Trophoblast cell (in vitro differentiated cells and primary cell): ENCODE measurements around the gene LRIG1.

Experiments
- DNase-seq, 2 donors: peaks; one replicate each; pipeline ENCODE4 v3.0.0-alpha.2; 2016
- H2AFZ ChIP-seq: 2 replicates; pipeline ENCODE4 v1.6.1; 2013; ENCODE audit warnings: low read length, moderate library complexity, mild to moderate bottlenecking; ENCODE audit not compliant: insufficient read depth, poor library complexity
- H2AK5ac ChIP-seq: 2 replicates; pipeline ENCODE4 v1.6.1; 2013; ENCODE audit warnings: mild to moderate bottlenecking, low read length
- H2BK120ac ChIP-seq: 2 replicates; pipeline ENCODE4 v1.6.1; 2013; ENCODE audit warnings: low read length, mild to moderate bottlenecking, moderate library complexity; ENCODE audit not compliant: insufficient read depth, poor library complexity
- H2BK12ac ChIP-seq: 2 replicates; pipeline ENCODE4 v1.6.1; 2013; ENCODE audit warnings: mild to moderate bottlenecking, low read length, moderate library complexity
- H2BK5ac ChIP-seq: 2 replicates; pipeline ENCODE4 v1.6.1; 2013; ENCODE audit warnings: low read length, low read depth, moderate library complexity, mild to moderate bottlenecking; ENCODE audit not compliant: poor library complexity
- H3K14ac ChIP-seq: 2 replicates; pipeline ENCODE4 v1.6.1; 2013; ENCODE audit warnings: mild to moderate bottlenecking, low read length
- H3K18ac ChIP-seq: 2 replicates; pipeline ENCODE4 v1.6.1; 2013; ENCODE audit warnings: mild to moderate bottlenecking, low read length
- H3K23ac ChIP-seq: 2 replicates; pipeline ENCODE4 v1.6.1; 2013; ENCODE audit warnings: low read length
- H3K27ac ChIP-seq: 2 replicates; pipeline ENCODE4 v1.5.1; 2013; ENCODE audit warnings: low read depth, mild to moderate bottlenecking, inconsistent platforms, low read length, moderate library complexity
- H3K27me3 ChIP-seq: 2 replicates; pipeline ENCODE4 v1.6.1; 2013; ENCODE audit warnings: inconsistent platforms, mild to moderate bottlenecking, low read length, moderate library complexity; ENCODE audit not compliant: insufficient read depth
- H3K36me3 ChIP-seq, 2 experiments: 1 replicate in 1 of 2; 2 replicates in 1 of 2; pipeline ENCODE4 v1.6.1; 2013; ENCODE audit warnings: low read length in 2 of 2, mild to moderate bottlenecking in 2 of 2, moderate library complexity in 1 of 2; ENCODE audit not compliant: insufficient read depth in 2 of 2, control insufficient read depth in 1 of 2
- H3K4ac ChIP-seq: 2 replicates; pipeline ENCODE4 v1.6.1; 2013; ENCODE audit warnings: low read depth, mild to moderate bottlenecking, low read length, moderate library complexity
- H3K4me1 ChIP-seq, 2 experiments: 1 replicate in 1 of 2; 2 replicates in 1 of 2; pipeline ENCODE4 v1.6.1; 2013; ENCODE audit warnings: low read length in 2 of 2, mild to moderate bottlenecking in 2 of 2, moderate library complexity in 1 of 2; ENCODE audit not compliant: insufficient read depth in 2 of 2, control insufficient read depth in 1 of 2
- H3K4me2 ChIP-seq: 2 replicates; pipeline ENCODE4 v1.6.1; 2013; ENCODE audit warnings: inconsistent platforms, mild to moderate bottlenecking, low read length, moderate library complexity
- H3K4me3 ChIP-seq: 2 replicates; pipeline ENCODE4 v1.5.1; 2013; ENCODE audit warnings: mild to moderate bottlenecking, low read depth, low read length, inconsistent platforms
- H3K79me1 ChIP-seq: one replicate; pipeline ENCODE4 v1.6.1; 2013; ENCODE audit warnings: low read length
- H3K79me2 ChIP-seq: 2 replicates; pipeline ENCODE4 v1.6.1; 2013; ENCODE audit warnings: low read length, mild to moderate bottlenecking; ENCODE audit not compliant: control insufficient read depth, insufficient read depth, poor library complexity
- H3K9ac ChIP-seq: 2 replicates; pipeline ENCODE4 v1.6.1; 2013; ENCODE audit warnings: mild to moderate bottlenecking, low read length
- H3K9me3 ChIP-seq: 2 replicates; pipeline ENCODE4 v1.6.1; 2013; ENCODE audit warnings: low read depth, mild to moderate bottlenecking, control low read depth, inconsistent platforms, low read length; ENCODE audit not compliant: insufficient read depth
- H4K12ac ChIP-seq: 2 replicates; pipeline ENCODE4 v1.6.1; 2013; ENCODE audit warnings: low read depth, mild to moderate bottlenecking, low read length, moderate library complexity
- H4K8ac ChIP-seq: 2 replicates; pipeline ENCODE4 v1.6.1; 2013; ENCODE audit warnings: low read depth, mild to moderate bottlenecking, low read length, moderate library complexity
- H4K91ac ChIP-seq: one replicate; pipeline ENCODE4 v1.6.1; 2013; ENCODE audit warnings: low read depth, mild to moderate bottlenecking, low read length, moderate library complexity
- WGBS: extraction: QIAGEN DNeasy Blood & Tissue Kit; methylation state at CpG from one replicate; pipeline ENCODE4 v1.1.7; 2013; ENCODE audit warnings: missing lambda C conversion rate; ENCODE audit not compliant: insufficient read length, insufficient coverage; ENCODE audit errors: extremely low coverage; 5-methylcytosine and 5-hydroxymethylcytosine counted together

The LRIG1 gene

DNA sequence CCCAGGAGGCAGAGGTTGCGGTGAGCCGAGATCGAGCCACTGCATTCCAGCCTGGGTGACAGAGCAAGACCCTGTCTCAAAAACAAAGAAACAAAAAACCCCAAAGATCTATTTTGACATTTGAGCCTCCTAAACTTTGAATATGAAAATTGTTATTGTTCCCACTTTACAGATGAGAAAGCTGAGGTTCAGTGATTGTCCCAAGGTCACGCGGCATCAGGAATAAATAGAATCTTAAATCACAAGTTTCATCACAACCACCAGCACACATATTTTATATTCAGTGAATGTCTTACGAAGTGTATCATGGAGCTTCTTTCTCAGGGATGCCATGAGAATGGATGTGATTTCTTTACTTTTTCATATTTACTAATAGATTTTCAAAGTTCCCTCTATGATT is 5.3 kb upstream of the LRIG1 start:
- Histone ChIP-seq H2BK5ac (no peak overlapping the region), H2BK12ac (no peak overlapping the region), H3K9ac (no peak overlapping the region), H3K9me3 (no peaks in the 10 kb centered on the region), H3K4me1 (peaks cover 0 to 2% of the 10 kb centered on the region in 2 experiments), H4K8ac (no peak overlapping the region), H2AK5ac (no peak overlapping the region), H3K4me3 (no peak overlapping the region), H3K27ac (no peak overlapping the region), H2BK120ac (no peak overlapping the region), H3K79me1 (no peaks in the 10 kb centered on the region), H4K12ac (no peak overlapping the region), H3K4me2 (no peak overlapping the region), H3K23ac (no peak overlapping the region), H3K36me3 (no peaks in the 10 kb centered on the region), H2AFZ (no peak overlapping the region), H3K4ac (no peak overlapping the region), H3K79me2 (no peaks in the 10 kb centered on the region), H3K18ac (no peak overlapping the region), H3K27me3 (no peaks in the 10 kb centered on the region), H3K14ac (no peak overlapping the region), H4K91ac (no peak overlapping the region)
- WGBS, result no CpG with 5 or more reads among the region's 6 CpGs
- DNase-seq, result no peak

DNA sequence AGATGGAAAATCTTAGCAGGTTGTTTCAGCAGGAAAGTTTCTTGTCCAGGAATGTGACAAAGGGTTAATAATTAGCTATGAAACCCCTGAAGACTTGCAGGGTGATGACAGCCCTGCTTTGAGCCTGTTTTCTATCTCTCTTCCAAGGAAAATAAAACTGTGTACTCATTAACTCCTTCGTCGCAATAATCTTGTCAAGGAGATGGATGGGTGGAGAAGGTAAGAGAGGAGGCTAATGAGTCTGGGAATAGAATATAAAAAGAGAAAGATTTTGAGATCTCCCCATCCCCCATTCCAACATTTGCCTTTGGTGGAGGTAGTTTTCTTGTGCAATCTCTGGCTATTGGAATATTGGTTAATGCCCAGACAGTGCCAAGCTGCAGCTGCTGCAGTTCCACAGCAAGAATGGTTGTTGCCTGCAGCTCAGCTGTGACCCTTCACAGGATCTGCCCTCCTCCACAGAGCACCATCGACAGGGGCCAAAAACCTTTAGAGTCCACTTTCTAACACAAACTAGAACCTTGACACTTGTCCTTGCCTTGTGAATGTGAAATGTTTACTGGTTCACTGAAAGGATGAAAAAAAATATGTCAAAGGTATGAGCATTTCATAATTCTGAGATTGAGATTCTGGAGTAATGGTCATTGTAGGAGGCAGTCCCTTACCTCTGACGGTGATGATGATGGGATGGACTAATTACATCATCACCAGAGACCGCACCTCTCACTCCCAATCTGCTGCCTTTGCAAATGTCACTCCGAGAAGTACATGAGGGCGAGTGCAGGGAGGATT is 4.2 kb upstream of the LRIG1 start:
- no peaks in the 10 kb centered on the region for H3K36me3 ChIP-seq
- H3K79me1 ChIP-seq, result peaks cover 1% of the 10 kb centered on the region
- no peak overlapping the region for H2AK5ac ChIP-seq

DNA sequence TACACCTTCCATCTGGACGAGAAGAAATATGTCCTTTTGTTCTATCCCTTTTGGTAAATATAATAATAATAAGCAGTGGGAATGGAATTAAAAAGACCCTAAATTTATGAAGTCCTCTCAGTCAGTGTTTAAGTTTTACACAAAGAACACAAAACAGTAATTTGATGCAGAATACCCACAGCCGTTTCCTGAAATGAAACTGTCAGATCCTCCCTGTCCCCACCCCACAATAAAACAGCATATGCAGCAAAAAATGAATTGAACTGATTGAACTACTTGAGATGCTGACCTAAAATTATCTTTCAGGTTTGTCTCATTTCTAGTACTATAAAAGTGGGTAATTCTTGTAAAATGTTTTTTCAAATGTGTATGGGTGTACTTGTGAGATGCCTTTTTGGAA is 2.2 kb upstream of the LRIG1 start:
- no peak for DNase-seq
- Histone ChIP-seq H3K14ac (no peak overlapping the region), H3K4ac (no peak overlapping the region), H3K36me3 (no peaks in the 10 kb centered on the region), H3K4me3 (no peak overlapping the region), H3K18ac (no peak overlapping the region), H2AFZ (no peak overlapping the region), H2BK5ac (no peak overlapping the region), H3K4me1 (peaks cover 6 to 9% of the 10 kb centered on the region in 2 experiments), H3K79me2 (no peaks in the 10 kb centered on the region), H3K4me2 (no peak overlapping the region), H3K9ac (no peak overlapping the region), H3K27me3 (peaks cover 13% of the 10 kb centered on the region), H3K9me3 (no peaks in the 10 kb centered on the region), H4K91ac (no peak overlapping the region), H4K12ac (no peak overlapping the region), H3K23ac (no peak overlapping the region), H4K8ac (no peak overlapping the region), H2BK120ac (no peak overlapping the region), H2BK12ac (no peak overlapping the region), H2AK5ac (no peak overlapping the region), H3K27ac (no peak overlapping the region), H3K79me1 (peaks cover 1% of the 10 kb centered on the region)
- no CpG with 5 or more reads among the region's 2 CpGs for WGBS

More for the DNA sequence above, 4.2 kb upstream of the LRIG1 start:
- H4K12ac ChIP-seq, result no peak overlapping the region
- no peak overlapping the region for H3K4ac ChIP-seq
- H2AFZ ChIP-seq, result no peak overlapping the region
- no peaks in the 10 kb centered on the region for H3K79me2 ChIP-seq
- no peak overlapping the region for H3K4me3 ChIP-seq
- no peak overlapping the region for H2BK5ac ChIP-seq
- H3K14ac ChIP-seq, result no peak overlapping the region
- H3K27ac ChIP-seq, result no peak overlapping the region
- whole genome bisulfite sequencing, result no CpG with 5 or more reads among the region's 7 CpGs
- no peak overlapping the region for H2BK120ac ChIP-seq
- H3K4me2 ChIP-seq, result no peak overlapping the region
- no peak overlapping the region for H4K91ac ChIP-seq
- no peak overlapping the region for H3K9ac ChIP-seq
- peaks cover 4 to 5% of the 10 kb centered on the region in 2 experiments for H3K4me1 ChIP-seq
- H4K8ac ChIP-seq, result no peak overlapping the region
- no peak overlapping the region for H3K23ac ChIP-seq
- no peak overlapping the region for H2BK12ac ChIP-seq
- no peak overlapping the region for H3K18ac ChIP-seq
- no peaks in the 10 kb centered on the region for H3K9me3 ChIP-seq
- peaks cover 6% of the 10 kb centered on the region for H3K27me3 ChIP-seq
- peak in 1 of 2 donors; percentile 42 for DNase-seq

DNA sequence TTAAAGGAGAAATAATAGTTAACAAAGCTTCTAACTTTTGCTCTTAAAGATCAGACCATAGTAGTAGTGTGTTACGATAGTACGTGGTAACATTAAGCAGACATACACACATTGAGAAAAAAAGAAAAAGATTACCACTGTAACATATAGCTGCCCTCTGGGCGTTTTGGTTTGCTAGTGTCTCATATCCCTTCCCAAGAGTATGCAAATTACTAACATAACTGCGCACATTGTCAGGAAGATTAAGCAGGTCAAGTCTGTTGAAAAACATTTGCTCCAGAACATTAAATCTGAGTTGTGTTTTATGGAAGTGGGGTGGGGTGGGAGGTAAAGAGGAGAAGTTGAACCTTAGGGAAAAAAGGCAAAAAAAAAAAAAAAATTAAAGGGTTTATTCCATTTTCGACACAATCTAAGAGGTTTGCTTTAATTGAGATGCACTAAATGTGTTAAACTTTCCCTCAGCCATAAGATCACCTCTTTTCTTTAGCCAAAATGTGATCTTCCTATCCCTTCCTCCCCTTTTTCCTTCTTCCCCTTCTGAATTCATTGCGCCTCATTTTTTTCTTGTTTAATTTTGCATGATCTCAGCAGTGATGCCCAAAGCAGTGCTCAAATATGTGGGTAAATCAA is 1.5 kb upstream of the LRIG1 start:
- no peak overlapping the region for H3K27ac ChIP-seq
- no peak overlapping the region for H2BK5ac ChIP-seq
- no peaks in the 10 kb centered on the region for H3K9me3 ChIP-seq
- H2BK12ac ChIP-seq, result no peak overlapping the region
- no peak overlapping the region for H3K18ac ChIP-seq
- no peak overlapping the region for H4K12ac ChIP-seq
- H3K36me3 ChIP-seq, result no peaks in the 10 kb centered on the region
- DNase-seq, result no peak
- H3K9ac ChIP-seq, result no peak overlapping the region
- no peak overlapping the region for H4K91ac ChIP-seq
- peaks cover 13% of the 10 kb centered on the region for H3K27me3 ChIP-seq
- H3K4me2 ChIP-seq, result no peak overlapping the region
- no peak overlapping the region for H3K23ac ChIP-seq
- no peak overlapping the region for H4K8ac ChIP-seq
- H3K14ac ChIP-seq, result no peak overlapping the region
- H2AFZ ChIP-seq, result no peak overlapping the region
- no peak overlapping the region for H2AK5ac ChIP-seq
- no CpG with 5 or more reads among the region's 6 CpGs for WGBS
- H3K4me1 ChIP-seq, result peaks cover 6 to 9% of the 10 kb centered on the region in 2 experiments
- H3K4ac ChIP-seq, result no peak overlapping the region
- H3K4me3 ChIP-seq, result no peak overlapping the region
- peaks cover 1% of the 10 kb centered on the region for H3K79me1 ChIP-seq
- no peak overlapping the region for H2BK120ac ChIP-seq
- no peaks in the 10 kb centered on the region for H3K79me2 ChIP-seq
